AG20443 (cell line): Measurements from ENCODE around the gene DAPP1.

Experiments
- DNase-seq: peaks from one replicate; pipeline ENCODE4 v3.0.0; 2012; ENCODE audit warnings: low spot score, mixed read lengths

DAPP1 gene

GRCh38 chr4:99853999-99854398, 37.4 kb downstream of the DAPP1 start:
- DNase-seq, result no peak

GRCh38 chr4:99855678-99856077, 39.1 kb downstream of the DAPP1 start:
- no peak for DNase-seq

- peak; percentile 22 for DNase-seq
Observed at GRCh38 chr4:99856166-99856565, 39.5 kb downstream of the DAPP1 start.

- DNase-seq, result no peak
Observed at GRCh38 chr4:99857307-99857706, 40.7 kb downstream of the DAPP1 start.

GRCh38 chr4:99859618-99860017, 43.0 kb downstream of the DAPP1 start:
- no peak for DNase-seq

- no peak for DNase-seq
Observed at GRCh38 chr4:99860521-99860920, 43.9 kb downstream of the DAPP1 start.

- no peak for DNase-seq
Observed at GRCh38 chr4:99861120-99861905, 44.7 kb downstream of the DAPP1 start.

GRCh38 chr4:99863804-99864203, 47.2 kb downstream of the DAPP1 start:
- DNase-seq, result no peak

- DNase-seq, result peak; percentile 67
Observed at GRCh38 chr4:99868126-99868596, 51.5 kb downstream of the DAPP1 start.

- DNase-seq, result no peak
Observed at GRCh38 chr4:99872570-99872969, 55.9 kb downstream of the DAPP1 start.

GRCh38 chr4:99875071-99875470, 58.4 kb downstream of the DAPP1 start:
- DNase-seq, result no peak

GRCh38 chr4:99876946-99877345, 60.3 kb downstream of the DAPP1 start:
- DNase-seq, result no peak

GRCh38 chr4:99878604-99879003, 62.0 kb downstream of the DAPP1 start:
- no peak for DNase-seq

- no peak for DNase-seq
Observed at GRCh38 chr4:99879458-99879857, 62.8 kb downstream of the DAPP1 start.

GRCh38 chr4:99885063-99885664, 68.5 kb downstream of the DAPP1 start:
- peak; percentile 12 for DNase-seq

- DNase-seq, result no peak
Observed at GRCh38 chr4:99885687-99886086, 69.1 kb downstream of the DAPP1 start.

- no peak for DNase-seq
Observed at GRCh38 chr4:99886146-99886545, 69.5 kb downstream of the DAPP1 start.

- peak; percentile 18 for DNase-seq
Observed at GRCh38 chr4:99887837-99888236, 71.2 kb downstream of the DAPP1 start.

GRCh38 chr4:99891351-99891750, 74.7 kb downstream of the DAPP1 start:
- no peak for DNase-seq

GRCh38 chr4:99893029-99893428, 76.4 kb downstream of the DAPP1 start:
- no peak for DNase-seq

GRCh38 chr4:99893839-99894160, 77.2 kb downstream of the DAPP1 start:
- DNase-seq, result peak; percentile 19

- DNase-seq, result peak; percentile 99
Observed at GRCh38 chr4:99894161-99894997, 77.8 kb downstream of the DAPP1 start, which contains the start of gene LAMTOR3. Gene LAMTOR3 (minus strand): TSS chr4:99894427. CDS start chr4:99893963, 464 bp downstream.

- no peak for DNase-seq
Observed at GRCh38 chr4:99894998-99895397, 78.4 kb downstream of the DAPP1 start.
